Tibial nerve (tissue), 4 donors: ENCODE measurements around the gene PEX3.

Experiments
- CTCF ChIP-seq, 5 experiments: fragments of 200-600 bp in 3 of 5; fragments of 450-650 bp in 2 of 5; sonication (generic) in 3 of 5; IDR thresholded peaks; one replicate each; pipeline ENCODE4 v1.5.1; 2016 to 2019; ENCODE audit warnings: antibody characterized with exemption in 5 of 5, mild to moderate bottlenecking in 3 of 5, moderate library complexity in 2 of 5
- EP300 ChIP-seq, 2 donors: sonication (generic); formaldehyde crosslinking; IDR thresholded peaks; one replicate each; pipeline ENCODE4 v1.6.1; 2017; ENCODE audit warnings: antibody characterized with exemption in 2 of 2, mild to moderate bottlenecking in 1 of 2

GRCh38 chr6:143505111-143505510 lies 54.5 kb downstream of the PEX3 start:
- no peak for TF ChIP-seq CTCF (IDR thresholded peaks at IDR 0.05)
- TF ChIP-seq EP300 (IDR thresholded peaks at IDR 0.05), result no peak
